HL-60 (cell line): ENCODE results near the gene MLYCD.

Experiments used
- DNase-seq, 2 experiments: peaks; one replicate each; pipeline ENCODE4 v3.0.0-alpha.2; 2010 to 2020; ENCODE audit warnings: low read depth in 1 of 2, low spot score in 1 of 2
- H3K27ac ChIP-seq: fragments of 250-450 bp; sonication (Bioruptor Pico); replicated peaks from 2 replicates; pipeline ENCODE4 v1.5.1; 2020; ENCODE audit warnings: mild to moderate bottlenecking, moderate library complexity
- H3K27me3 ChIP-seq: fragments of 250-450 bp; sonication (Bioruptor Pico); 2 replicates; pipeline ENCODE4 v1.5.1; 2021; ENCODE audit warnings: mild to moderate bottlenecking, moderate library complexity; ENCODE audit not compliant: insufficient read depth, poor library complexity, severe bottlenecking
- H3K4me3 ChIP-seq: replicated peaks from 2 replicates; pipeline ENCODE4 v1.5.1; 2011; ENCODE audit warnings: mild to moderate bottlenecking, control low read depth, low read length; ENCODE audit not compliant: insufficient read depth
- GABPA ChIP-seq: IDR thresholded peaks from 2 replicates; pipeline ENCODE4 v1.6.1; 2012; ENCODE audit warnings: low read depth
- POLR2AphosphoS5 ChIP-seq: IDR thresholded peaks from 2 replicates; pipeline ENCODE4 v1.6.1; 2012; ENCODE audit warnings: low read depth
- SPI1 ChIP-seq: IDR thresholded peaks from 2 replicates; pipeline ENCODE4 v1.6.1; 2012; ENCODE audit warnings: low read depth, mild to moderate bottlenecking, borderline replicate concordance
- TF ChIP-seq, protein P1 (sequence below): IDR thresholded peaks from 2 replicates; pipeline ENCODE4 v1.6.1; 2012; ENCODE audit warnings: low read depth; ENCODE audit not compliant: insufficient replicate concordance
- TF ChIP-seq, protein P2 (sequence below): IDR thresholded peaks from one replicate; pipeline ENCODE4 v1.5.1; 2011; ENCODE audit warnings: low read length, control low read depth, inconsistent platforms; ENCODE audit not compliant: insufficient read depth

MLYCD gene

DNA sequence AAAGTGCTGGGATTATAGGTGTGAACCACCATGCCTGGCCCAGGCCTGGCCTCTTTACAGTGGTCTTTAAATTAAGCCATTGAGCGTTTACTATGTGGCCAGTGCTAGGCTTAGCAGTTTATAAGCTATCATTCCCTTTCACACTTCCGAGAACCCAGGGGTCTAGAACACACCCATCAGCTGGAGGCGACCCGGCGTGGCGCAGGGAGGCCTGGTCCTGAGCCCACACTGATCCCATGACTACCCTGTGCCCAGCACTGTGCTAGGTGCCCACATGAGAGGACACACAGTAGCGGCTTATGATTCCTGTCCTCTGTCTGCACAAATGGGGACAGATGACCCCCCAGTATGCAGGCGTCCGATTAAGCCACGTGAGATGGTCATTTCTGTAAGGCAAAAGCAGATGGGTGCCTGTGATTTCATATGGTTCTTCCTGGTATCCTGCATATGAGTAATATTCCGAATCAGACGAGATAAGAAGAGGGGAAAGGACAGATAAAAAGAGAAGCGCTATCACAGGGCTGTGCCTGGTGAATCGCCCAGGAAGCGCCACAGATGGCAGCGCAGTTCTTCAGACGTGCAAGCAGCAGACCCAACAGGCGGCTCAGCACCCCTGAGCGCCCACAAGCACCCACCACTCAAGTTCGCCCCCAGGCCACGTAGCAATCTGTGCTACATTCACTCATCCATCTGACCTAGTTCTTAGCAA lies 59.4 kb downstream of the MLYCD start:
- TF ChIP-seq SPI1 (no peak), POLR2AphosphoS5 (no peak), GABPA (no peak)
- TF ChIP-seq, protein P1, sequence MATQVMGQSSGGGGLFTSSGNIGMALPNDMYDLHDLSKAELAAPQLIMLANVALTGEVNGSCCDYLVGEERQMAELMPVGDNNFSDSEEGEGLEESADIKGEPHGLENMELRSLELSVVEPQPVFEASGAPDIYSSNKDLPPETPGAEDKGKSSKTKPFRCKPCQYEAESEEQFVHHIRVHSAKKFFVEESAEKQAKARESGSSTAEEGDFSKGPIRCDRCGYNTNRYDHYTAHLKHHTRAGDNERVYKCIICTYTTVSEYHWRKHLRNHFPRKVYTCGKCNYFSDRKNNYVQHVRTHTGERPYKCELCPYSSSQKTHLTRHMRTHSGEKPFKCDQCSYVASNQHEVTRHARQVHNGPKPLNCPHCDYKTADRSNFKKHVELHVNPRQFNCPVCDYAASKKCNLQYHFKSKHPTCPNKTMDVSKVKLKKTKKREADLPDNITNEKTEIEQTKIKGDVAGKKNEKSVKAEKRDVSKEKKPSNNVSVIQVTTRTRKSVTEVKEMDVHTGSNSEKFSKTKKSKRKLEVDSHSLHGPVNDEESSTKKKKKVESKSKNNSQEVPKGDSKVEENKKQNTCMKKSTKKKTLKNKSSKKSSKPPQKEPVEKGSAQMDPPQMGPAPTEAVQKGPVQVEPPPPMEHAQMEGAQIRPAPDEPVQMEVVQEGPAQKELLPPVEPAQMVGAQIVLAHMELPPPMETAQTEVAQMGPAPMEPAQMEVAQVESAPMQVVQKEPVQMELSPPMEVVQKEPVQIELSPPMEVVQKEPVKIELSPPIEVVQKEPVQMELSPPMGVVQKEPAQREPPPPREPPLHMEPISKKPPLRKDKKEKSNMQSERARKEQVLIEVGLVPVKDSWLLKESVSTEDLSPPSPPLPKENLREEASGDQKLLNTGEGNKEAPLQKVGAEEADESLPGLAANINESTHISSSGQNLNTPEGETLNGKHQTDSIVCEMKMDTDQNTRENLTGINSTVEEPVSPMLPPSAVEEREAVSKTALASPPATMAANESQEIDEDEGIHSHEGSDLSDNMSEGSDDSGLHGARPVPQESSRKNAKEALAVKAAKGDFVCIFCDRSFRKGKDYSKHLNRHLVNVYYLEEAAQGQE = no peak
- TF ChIP-seq, protein P2, sequence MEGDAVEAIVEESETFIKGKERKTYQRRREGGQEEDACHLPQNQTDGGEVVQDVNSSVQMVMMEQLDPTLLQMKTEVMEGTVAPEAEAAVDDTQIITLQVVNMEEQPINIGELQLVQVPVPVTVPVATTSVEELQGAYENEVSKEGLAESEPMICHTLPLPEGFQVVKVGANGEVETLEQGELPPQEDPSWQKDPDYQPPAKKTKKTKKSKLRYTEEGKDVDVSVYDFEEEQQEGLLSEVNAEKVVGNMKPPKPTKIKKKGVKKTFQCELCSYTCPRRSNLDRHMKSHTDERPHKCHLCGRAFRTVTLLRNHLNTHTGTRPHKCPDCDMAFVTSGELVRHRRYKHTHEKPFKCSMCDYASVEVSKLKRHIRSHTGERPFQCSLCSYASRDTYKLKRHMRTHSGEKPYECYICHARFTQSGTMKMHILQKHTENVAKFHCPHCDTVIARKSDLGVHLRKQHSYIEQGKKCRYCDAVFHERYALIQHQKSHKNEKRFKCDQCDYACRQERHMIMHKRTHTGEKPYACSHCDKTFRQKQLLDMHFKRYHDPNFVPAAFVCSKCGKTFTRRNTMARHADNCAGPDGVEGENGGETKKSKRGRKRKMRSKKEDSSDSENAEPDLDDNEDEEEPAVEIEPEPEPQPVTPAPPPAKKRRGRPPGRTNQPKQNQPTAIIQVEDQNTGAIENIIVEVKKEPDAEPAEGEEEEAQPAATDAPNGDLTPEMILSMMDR = no peak
- H3K27ac ChIP-seq = no peak overlapping the region
- no peak overlapping the region for H3K4me3 ChIP-seq
- DNase-seq = no peak
- H3K27me3 ChIP-seq = no peaks in the 10 kb centered on the region

DNA sequence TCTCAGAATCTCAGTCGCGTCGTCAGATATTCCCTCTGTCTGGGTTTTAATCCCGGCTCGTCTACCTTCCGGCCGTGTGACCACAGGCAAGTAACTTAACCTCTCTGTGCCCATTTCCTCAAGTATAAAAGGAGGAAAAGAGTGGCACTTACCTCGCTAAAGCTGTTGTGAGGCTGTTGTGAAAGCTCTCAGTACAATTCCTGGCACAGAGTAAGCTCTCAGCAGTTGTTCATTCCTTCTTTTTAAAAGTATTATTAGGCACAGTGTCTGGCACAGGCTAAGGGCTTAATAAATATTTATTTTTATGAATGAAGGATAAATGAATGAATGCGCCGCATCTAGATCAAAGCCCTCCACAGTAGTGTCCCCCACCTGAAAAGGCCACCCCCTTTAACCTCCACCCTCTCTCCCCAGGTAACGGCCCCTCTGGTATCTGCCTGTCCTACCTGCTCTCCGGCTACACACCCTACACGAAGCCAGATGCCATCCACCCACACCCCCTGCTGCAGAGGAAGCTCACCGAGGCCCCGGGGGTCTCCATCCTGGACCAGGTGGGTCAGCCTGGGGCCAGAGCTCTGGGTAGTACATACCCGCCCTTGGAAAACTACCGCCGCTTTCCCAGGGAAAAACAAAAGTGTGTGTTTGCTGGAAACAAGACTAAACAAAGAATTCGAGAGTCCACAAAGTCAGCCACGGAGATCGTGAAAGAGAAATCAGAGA lies 60.1 kb downstream of the MLYCD start:
- no peak overlapping the region for H3K4me3 ChIP-seq
- no peak for DNase-seq
- no peak overlapping the region for H3K27ac ChIP-seq
- TF ChIP-seq GABPA (no peak), SPI1 (no peak), POLR2AphosphoS5 (no peak)
- TF ChIP-seq, protein P1 = no peak
- TF ChIP-seq, protein P2 = no peak
- H3K27me3 ChIP-seq = no peaks in the 10 kb centered on the region

DNA sequence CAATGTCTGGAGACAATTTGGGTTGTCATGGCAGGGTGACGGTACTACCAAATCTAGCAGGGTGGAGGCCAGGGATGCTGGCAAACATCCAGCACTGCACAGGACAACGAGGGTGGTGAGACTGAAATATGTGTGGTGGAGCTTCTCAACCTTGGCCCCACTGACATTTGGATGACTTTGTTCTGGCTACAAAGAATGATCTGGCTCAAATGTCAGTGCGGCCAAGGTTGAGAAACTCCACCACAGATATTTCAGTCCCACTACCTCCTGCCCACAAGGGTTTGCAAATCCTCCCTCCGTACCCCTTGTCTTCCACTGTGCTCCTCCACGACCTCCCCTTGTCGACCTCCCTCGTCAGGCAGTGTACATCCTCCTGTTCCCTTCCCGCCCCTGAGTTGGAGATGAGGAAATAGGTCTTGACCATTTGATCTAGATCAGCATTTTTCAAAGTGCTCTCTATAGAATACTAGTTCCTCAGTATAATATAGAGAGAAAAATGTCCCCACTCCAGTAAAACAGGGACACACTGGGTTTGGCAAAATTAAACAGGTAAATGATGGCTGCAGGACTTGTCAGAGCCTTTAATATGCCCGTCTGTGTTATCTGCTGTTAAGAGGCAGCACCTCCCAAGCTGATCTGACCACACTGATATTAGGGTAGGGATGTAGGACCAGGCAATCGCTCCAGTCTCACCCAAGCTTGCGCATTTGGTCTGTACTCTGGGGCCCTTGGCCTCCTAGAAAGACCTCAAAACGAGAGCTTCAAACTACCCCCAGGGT lies 60.9 kb downstream of the MLYCD start:
- no peak for DNase-seq
- no peak for TF ChIP-seq POLR2AphosphoS5
- TF ChIP-seq GABPA = no peak
- TF ChIP-seq, protein P2 = no peak
- TF ChIP-seq SPI1 = no peak
- TF ChIP-seq, protein P1 = no peak
- Histone ChIP-seq H3K4me3 (no peak overlapping the region), H3K27me3 (no peaks in the 10 kb centered on the region), H3K27ac (no peak overlapping the region)
